GM13977 (cell line): ENCODE results near the gene KDM2B.

Source experiments
- DNase-seq: peaks from one replicate; pipeline ENCODE4 v3.0.0; 2012; ENCODE audit warnings: low spot score
- in situ Hi-C: fragments of 300-500 bp; cut with MboI; formaldehyde crosslinking; loops from one replicate; pipeline ENCODE4 v1.12.0; 2022; ENCODE audit warnings: low sequenced_read_pairs, low pct_unique_long_range_greater_than_20kb, mixed read lengths, inconsistent platforms; ENCODE audit not compliant: unreplicated experiment
- TF ChIP-seq, protein P1 (sequence below): IDR thresholded peaks from 2 replicates; pipeline ENCODE4 v1.5.1; 2012; ENCODE audit warnings: mild to moderate bottlenecking, control low read depth; ENCODE audit not compliant: insufficient read depth; ENCODE audit errors: extremely low read depth, missing control alignments

Gene KDM2B

DNA sequence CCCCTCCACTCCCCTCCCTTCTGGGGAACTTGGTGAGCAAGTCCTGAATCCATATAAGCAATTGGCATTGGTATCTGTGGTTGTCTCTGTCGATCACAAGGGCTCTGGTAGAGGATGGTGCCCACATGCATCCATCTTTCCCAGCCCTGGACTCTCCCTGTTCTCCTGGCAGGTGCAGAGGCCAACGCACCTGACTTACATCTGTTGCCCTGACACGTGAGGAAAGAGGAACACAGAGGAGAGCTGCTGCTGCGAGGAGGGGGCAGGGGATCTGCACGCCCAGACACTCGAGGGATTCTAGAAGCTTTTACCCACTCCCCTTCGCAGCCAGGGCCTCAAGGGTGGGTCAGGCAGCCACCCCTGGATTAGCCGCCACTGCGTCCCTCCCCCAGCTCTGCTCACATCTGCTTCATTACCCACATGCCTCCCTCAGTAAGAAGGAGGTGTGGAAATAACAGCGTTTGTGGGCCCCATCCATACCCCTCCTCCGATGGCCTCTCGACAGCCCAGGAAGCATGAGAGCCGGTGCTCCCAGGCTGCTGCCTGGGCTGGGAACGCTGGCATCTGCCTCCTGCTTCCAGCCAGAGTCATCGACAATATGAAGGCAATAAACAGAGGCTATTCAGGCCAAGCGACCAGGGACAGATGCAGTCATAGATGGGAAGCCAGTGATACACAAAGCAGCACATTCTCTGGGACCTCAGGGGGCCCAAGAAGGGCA is 56.5 kb downstream of the KDM2B start:
- DNase-seq = no peak
- in situ Hi-C loops = no loop called here

DNA sequence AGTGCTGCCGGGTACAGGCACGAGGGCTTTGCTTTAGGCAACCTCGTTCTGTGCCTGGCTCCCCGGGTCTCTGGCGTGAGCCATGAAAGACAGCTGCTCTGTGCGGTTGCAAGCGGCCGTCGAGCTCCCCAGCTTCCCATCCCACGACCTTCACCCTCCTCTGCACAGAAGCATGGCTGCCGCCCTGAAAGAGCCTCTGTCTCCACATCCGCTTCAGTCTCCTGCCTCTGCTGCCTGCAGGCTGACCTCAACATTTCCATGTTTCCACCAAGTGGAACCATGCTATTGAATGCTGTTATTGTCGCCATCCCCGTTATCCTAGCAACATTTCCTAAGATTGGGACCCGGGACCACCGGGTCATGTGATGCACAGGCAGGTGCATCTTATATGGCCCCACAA is 57.1 kb downstream of the KDM2B start:
- TF ChIP-seq, protein P1, sequence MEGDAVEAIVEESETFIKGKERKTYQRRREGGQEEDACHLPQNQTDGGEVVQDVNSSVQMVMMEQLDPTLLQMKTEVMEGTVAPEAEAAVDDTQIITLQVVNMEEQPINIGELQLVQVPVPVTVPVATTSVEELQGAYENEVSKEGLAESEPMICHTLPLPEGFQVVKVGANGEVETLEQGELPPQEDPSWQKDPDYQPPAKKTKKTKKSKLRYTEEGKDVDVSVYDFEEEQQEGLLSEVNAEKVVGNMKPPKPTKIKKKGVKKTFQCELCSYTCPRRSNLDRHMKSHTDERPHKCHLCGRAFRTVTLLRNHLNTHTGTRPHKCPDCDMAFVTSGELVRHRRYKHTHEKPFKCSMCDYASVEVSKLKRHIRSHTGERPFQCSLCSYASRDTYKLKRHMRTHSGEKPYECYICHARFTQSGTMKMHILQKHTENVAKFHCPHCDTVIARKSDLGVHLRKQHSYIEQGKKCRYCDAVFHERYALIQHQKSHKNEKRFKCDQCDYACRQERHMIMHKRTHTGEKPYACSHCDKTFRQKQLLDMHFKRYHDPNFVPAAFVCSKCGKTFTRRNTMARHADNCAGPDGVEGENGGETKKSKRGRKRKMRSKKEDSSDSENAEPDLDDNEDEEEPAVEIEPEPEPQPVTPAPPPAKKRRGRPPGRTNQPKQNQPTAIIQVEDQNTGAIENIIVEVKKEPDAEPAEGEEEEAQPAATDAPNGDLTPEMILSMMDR = no peak
- in situ Hi-C loops = no loop called here
- no peak for DNase-seq

More for the DNA sequence above, 56.5 kb downstream of the KDM2B start:
- TF ChIP-seq, protein P1 = no peak

DNA sequence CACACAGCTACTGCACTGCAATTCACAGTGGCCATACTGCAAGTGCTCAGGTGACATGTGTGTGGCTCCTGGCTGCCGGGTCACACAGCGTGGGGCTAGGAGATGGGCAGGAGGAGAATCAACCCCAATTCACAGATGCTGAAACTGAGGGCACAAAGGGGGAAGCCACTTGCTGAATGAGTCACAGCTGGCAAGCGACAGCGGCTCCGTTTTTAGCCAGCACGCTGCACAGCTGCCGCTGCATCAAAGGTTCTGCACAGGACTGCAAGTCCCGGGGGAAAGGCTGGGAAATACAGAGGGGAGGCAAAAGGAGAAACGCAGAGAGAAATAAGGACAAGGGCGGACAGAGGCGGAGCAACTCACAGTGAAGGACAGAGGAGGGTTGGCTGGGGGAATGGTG is 57.9 kb downstream of the KDM2B start:
- in situ Hi-C loops = no loop called here
- TF ChIP-seq, protein P1 = no peak
- peak; percentile 62 for DNase-seq

DNA sequence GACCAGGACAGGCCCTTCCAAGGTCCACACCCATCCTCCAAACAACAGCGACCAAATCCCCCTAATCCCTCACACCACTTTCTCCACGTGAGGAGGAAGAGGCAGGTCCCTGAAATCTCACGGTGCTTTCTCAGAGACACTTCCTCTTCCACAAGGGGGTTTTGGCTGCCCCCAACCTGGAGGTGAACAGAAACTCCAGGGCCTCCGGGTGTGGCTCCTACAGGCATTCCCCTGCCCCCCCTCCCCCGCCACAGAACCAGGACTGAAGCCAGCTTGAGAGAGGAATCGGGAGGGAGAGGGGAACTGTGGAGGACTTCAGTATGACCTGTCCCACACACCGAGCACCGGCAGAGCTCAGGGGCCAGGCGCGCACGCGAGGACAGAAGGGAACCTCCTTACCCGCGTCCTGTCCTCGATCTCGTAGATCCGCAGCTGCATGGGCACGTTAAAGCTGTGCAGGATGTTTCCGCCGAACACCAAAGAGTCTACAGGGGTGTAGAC is 60.2 kb downstream of the KDM2B start:
- TF ChIP-seq, protein P1 = no peak
- no peak for DNase-seq
- in situ Hi-C loops = no loop called here

DNA sequence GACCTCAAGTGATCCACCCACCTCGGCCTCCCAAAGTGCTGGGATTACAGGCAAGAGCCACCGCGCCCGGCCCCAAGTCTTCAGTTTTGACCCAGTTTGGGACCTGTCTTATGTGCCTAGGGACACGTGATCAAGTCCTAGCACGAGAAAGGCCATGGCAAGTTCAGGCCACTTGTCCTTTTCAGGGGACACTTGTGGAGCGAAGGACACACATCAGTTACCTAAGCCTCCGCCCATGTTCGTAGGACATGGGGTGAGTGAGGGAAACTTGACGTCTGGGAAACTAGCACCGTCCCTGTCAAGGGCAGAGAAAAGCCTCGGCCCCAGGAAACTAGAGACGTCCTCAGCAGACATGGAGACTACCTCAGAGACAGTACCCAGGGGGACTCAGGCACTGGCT is 60.7 kb downstream of the KDM2B start:
- TF ChIP-seq, protein P1 = no peak
- no peak for DNase-seq
- in situ Hi-C loops = no loop called here

DNA sequence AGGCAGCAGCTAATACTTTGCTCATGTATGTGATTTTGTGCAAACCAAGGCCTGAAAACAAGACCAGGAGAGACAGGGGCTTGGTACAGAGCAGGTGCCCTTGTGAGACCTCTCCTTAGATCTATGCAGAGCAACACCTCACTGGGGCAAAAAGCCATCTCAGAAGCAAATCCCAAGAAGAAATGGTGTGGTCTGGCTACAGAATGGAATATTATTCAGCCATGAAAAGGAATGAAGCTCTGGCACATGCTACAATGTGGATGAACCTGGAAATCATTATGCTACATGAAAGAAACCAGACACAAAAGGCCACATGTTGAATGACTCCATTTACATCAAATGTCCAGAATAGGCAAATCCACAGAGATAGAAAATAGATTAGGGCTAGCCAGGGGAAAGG is 61.6 kb downstream of the KDM2B start:
- DNase-seq = no peak
- TF ChIP-seq, protein P1 = no peak
- in situ Hi-C loops = no loop called here

DNA sequence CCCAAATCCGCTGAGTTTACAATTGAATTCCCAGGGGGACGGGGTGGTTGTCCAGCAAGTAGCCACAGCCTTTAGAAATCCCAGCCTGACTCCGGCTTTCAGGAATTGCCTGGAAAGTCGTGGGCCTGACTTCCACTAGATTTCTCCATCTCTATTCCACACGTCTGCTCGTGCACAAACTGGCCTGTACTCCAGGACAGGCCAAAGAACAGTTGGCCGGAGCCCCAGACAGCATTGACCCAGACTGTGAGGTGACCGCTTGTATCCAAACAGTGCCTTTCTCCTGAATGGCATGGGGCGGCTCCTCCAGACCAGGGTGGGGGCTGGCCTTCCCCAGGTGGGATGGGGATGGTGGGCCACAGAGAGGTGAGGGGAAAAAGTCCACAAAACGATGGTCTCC is 62.2 kb downstream of the KDM2B start:
- in situ Hi-C loops = no loop called here

More for the DNA sequence above, 62.2 kb downstream of the KDM2B start:
- TF ChIP-seq, protein P1 = no peak
- DNase-seq = no peak
